Measurements from ENCODE around the gene TMED9. TPM values are rescaled to one million over a fixed set of nuclear protein-coding genes. Genes with fewer than 3 reads are reported as not detected.

The TMED9 gene
- total and polyA plus RNA-seq, 9 of the 15 experiments (the other 6 are each of a cell fraction or from before 2014, with no cell fraction given) = 43.7 to 301 (median 90.0) TPM

DNA sequence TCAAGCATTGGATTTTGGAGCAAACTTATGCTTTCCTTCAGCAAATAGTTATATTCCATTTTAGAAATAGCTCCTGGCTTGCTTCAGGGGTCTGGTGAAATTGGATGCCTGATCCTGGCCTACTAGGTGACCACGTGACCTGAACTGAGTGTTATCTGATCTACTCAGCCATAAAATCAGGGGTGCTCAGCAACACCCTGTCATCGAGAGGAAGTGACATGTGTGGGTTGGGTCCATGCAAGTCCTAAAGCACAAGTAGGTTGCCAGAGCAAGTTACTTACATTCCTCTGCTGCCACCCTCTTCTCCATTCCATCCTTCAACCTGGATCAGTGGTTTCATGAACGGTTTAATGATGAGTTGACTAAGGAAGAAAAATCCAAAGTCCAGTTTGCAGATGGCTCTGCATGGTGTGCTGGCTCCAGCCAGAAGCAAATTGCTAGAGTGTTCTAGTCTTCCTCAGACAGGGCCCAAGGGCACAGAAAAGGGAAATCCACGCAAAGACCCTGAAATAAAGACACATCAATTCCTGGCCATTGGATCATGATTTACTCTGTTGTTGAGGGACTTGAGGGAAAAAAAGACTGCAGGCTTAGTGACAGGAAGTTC is 34.9 kb upstream of the TMED9 start (continued):
- TF ChIP-seq, protein P1, sequence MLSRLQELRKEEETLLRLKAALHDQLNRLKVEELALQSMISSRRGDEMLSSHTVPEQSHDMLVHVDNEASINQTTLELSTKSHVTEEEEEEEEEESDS (CRISPR knock-in tag; IDR thresholded peaks at IDR 0.05) = no peak
- TF ChIP-seq, protein P2, sequence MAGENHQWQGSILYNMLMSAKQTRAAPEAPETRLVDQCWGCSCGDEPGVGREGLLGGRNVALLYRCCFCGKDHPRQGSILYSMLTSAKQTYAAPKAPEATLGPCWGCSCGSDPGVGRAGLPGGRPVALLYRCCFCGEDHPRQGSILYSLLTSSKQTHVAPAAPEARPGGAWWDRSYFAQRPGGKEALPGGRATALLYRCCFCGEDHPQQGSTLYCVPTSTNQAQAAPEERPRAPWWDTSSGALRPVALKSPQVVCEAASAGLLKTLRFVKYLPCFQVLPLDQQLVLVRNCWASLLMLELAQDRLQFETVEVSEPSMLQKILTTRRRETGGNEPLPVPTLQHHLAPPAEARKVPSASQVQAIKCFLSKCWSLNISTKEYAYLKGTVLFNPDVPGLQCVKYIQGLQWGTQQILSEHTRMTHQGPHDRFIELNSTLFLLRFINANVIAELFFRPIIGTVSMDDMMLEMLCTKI (IDR thresholded peaks at IDR 0.05; ENCODE audit: partially characterized antibody) = no peak
- TF ChIP-seq, protein P3, sequence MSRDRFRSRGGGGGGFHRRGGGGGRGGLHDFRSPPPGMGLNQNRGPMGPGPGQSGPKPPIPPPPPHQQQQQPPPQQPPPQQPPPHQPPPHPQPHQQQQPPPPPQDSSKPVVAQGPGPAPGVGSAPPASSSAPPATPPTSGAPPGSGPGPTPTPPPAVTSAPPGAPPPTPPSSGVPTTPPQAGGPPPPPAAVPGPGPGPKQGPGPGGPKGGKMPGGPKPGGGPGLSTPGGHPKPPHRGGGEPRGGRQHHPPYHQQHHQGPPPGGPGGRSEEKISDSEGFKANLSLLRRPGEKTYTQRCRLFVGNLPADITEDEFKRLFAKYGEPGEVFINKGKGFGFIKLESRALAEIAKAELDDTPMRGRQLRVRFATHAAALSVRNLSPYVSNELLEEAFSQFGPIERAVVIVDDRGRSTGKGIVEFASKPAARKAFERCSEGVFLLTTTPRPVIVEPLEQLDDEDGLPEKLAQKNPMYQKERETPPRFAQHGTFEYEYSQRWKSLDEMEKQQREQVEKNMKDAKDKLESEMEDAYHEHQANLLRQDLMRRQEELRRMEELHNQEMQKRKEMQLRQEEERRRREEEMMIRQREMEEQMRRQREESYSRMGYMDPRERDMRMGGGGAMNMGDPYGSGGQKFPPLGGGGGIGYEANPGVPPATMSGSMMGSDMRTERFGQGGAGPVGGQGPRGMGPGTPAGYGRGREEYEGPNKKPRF (IDR thresholded peaks at IDR 0.05; ENCODE audit: low read depth, low read length) = no peak
- TF ChIP-seq KDM2B (CRISPR knock-in tag; IDR thresholded peaks at IDR 0.05) = no peak
- TF ChIP-seq, protein P4, sequence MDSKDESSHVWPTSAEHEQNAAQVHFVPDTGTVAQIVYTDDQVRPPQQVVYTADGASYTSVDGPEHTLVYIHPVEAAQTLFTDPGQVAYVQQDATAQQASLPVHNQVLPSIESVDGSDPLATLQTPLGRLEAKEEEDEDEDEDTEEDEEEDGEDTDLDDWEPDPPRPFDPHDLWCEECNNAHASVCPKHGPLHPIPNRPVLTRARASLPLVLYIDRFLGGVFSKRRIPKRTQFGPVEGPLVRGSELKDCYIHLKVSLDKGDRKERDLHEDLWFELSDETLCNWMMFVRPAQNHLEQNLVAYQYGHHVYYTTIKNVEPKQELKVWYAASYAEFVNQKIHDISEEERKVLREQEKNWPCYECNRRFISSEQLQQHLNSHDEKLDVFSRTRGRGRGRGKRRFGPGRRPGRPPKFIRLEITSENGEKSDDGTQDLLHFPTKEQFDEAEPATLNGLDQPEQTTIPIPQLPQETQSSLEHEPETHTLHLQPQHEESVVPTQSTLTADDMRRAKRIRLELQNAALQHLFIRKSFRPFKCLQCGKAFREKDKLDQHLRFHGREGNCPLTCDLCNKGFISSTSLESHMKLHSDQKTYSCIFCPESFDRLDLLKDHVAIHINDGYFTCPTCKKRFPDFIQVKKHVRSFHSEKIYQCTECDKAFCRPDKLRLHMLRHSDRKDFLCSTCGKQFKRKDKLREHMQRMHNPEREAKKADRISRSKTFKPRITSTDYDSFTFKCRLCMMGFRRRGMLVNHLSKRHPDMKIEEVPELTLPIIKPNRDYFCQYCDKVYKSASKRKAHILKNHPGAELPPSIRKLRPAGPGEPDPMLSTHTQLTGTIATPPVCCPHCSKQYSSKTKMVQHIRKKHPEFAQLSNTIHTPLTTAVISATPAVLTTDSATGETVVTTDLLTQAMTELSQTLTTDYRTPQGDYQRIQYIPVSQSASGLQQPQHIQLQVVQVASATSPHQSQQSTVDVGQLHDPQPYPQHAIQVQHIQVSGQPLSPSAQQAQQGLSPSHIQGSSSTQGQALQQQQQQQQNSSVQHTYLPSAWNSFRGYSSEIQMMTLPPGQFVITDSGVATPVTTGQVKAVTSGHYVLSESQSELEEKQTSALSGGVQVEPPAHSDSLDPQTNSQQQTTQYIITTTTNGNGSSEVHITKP (IDR thresholded peaks at IDR 0.05; ENCODE audit: partially characterized antibody) = no peak
- TF ChIP-seq ZNF436 (CRISPR knock-in tag; IDR thresholded peaks at IDR 0.05) = no peak
- TF ChIP-seq FOXK1 (CRISPR knock-in tag; IDR thresholded peaks at IDR 0.05; ENCODE audit: borderline replicate concordance) = no peak
- TF ChIP-seq, protein P5, sequence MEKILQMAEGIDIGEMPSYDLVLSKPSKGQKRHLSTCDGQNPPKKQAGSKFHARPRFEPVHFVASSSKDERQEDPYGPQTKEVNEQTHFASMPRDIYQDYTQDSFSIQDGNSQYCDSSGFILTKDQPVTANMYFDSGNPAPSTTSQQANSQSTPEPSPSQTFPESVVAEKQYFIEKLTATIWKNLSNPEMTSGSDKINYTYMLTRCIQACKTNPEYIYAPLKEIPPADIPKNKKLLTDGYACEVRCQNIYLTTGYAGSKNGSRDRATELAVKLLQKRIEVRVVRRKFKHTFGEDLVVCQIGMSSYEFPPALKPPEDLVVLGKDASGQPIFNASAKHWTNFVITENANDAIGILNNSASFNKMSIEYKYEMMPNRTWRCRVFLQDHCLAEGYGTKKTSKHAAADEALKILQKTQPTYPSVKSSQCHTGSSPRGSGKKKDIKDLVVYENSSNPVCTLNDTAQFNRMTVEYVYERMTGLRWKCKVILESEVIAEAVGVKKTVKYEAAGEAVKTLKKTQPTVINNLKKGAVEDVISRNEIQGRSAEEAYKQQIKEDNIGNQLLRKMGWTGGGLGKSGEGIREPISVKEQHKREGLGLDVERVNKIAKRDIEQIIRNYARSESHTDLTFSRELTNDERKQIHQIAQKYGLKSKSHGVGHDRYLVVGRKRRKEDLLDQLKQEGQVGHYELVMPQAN (IDR thresholded peaks at IDR 0.05; ENCODE audit: borderline replicate concordance) = no peak
- no peak for TF ChIP-seq RBM14 (IDR thresholded peaks at IDR 0.05; ENCODE audit: borderline replicate concordance, insufficient read depth, low read depth, low read length)
- TF ChIP-seq ZNF695 (CRISPR knock-in tag; IDR thresholded peaks at IDR 0.05) = no peak
- no peak for TF ChIP-seq NR2F6 (CRISPR knock-in tag; IDR thresholded peaks at IDR 0.05)
- TF ChIP-seq, protein P6, sequence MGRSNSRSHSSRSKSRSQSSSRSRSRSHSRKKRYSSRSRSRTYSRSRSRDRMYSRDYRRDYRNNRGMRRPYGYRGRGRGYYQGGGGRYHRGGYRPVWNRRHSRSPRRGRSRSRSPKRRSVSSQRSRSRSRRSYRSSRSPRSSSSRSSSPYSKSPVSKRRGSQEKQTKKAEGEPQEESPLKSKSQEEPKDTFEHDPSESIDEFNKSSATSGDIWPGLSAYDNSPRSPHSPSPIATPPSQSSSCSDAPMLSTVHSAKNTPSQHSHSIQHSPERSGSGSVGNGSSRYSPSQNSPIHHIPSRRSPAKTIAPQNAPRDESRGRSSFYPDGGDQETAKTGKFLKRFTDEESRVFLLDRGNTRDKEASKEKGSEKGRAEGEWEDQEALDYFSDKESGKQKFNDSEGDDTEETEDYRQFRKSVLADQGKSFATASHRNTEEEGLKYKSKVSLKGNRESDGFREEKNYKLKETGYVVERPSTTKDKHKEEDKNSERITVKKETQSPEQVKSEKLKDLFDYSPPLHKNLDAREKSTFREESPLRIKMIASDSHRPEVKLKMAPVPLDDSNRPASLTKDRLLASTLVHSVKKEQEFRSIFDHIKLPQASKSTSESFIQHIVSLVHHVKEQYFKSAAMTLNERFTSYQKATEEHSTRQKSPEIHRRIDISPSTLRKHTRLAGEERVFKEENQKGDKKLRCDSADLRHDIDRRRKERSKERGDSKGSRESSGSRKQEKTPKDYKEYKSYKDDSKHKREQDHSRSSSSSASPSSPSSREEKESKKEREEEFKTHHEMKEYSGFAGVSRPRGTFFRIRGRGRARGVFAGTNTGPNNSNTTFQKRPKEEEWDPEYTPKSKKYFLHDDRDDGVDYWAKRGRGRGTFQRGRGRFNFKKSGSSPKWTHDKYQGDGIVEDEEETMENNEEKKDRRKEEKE (IDR thresholded peaks at IDR 0.05; ENCODE audit: borderline replicate concordance in 1 of 2, control insufficient read depth in 1 of 2, low read depth in 2 of 2, low read length in 1 of 2) = no peak
- no peak for TF ChIP-seq TEAD4 (IDR thresholded peaks at IDR 0.05; ENCODE audit: low read length)
- no peak for TF ChIP-seq TEAD4 (CRISPR knock-in tag; IDR thresholded peaks at IDR 0.05; ENCODE audit: borderline replicate concordance)

Data from K562 (cell line).